Middle frontal gyrus (tissue), 1 donor: ENCODE measurements around the gene PRR12.

Experiments
- DNase-seq: peaks from one replicate; pipeline ENCODE4 v3.0.0-alpha.2; 2015; ENCODE audit warnings: low spot score; ENCODE audit errors: extremely low spot score

Gene PRR12

DNA sequence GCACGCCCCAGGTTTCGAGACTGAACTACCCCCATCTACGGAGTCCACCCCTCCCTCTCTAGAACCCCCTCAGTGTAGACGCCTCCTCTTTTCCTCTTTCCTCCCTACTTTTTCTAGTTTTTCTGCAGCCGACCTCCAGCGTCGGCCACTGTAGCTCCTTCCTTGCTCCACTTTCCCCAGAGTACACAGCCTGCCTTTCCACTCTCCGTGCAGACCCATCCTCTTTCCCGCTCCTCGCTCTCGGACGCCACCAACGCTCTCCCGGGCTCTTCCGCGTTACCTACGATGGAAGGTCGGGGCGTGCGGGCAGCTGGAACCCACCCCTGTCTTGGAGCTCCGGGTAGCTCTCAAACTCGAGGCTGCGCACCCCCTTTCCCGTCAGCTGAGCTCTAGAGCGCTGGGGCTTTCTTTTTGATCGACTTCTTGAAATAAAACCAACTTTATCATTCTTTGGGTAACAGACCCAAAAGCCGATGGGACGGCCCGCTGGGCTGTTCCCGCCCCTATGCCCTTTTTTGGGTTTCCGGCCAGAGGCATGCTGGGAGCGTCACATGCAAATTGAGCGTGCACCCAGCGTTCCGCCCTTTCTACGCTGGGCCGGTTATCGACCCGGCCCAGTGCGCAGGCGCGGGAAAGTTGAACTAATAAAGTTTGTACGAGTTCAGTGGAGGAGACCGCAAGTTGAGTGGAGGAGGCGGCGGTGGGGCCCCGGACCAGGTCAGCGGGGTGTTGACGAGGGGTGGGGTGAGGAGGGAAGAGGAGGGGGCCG lies 74.6 kb downstream of the PRR12 start, which contains the start of the genes BCL2L12 and IRF3:
TSS of gene BCL2L12 (plus strand) at position 583 of the 769 bp plus-strand sequence. CDS start 760 bp downstream, outside the sequence.
TSS of gene IRF3 (minus strand) at position 507 of the 769 bp plus-strand sequence. CDS start 1,019 bp downstream, outside the sequence.
- peak; percentile 88 for DNase-seq

- no peak for DNase-seq
Measured at GRCh38 chr19:49666120-49666444, 75.1 kb downstream of the PRR12 start.

- DNase-seq = no peak
Measured at GRCh38 chr19:49667473-49667872, 76.5 kb downstream of the PRR12 start.

GRCh38 chr19:49669516-49669915 lies 78.5 kb downstream of the PRR12 start:
- no peak for DNase-seq

- DNase-seq = peak; percentile 40
Measured at GRCh38 chr19:49672131-49672919, 81.3 kb downstream of the PRR12 start.
